ENCODE data around the gene CTSZ. TPM values are rescaled to one million over a fixed set of nuclear protein-coding genes. Genes with fewer than 3 reads are reported as not detected.
A peak's percentile ranks its signal among the peaks of the same experiment; 100 is the strongest.

CTSZ gene
- polyA plus RNA-seq, 6 donors from 2014 or later, result 15.7 to 39.6 (median 25.4) TPM

- no peaks in the 10 kb centered on the region for H3K27me3 Mint-ChIP-seq
- peaks cover 7 to 11% of the 10 kb centered on the region in 2 donors for H3K36me3 Mint-ChIP-seq
- DNase-seq (no peak), ATAC-seq (ENCODE audit: low read depth in 2 of 2) (no peak)
- H3K4me1 Mint-ChIP-seq, result peaks cover 25 to 45% (median 38%) of the 10 kb centered on the region in 3 donors
- no peaks in the 10 kb centered on the region for H3K9me3 Mint-ChIP-seq
- H3K4me3 Mint-ChIP-seq, result peak overlapping the region in 1 of 8 donors; percentile 6
- peak overlapping the region; percentile 5 to 94 (median 85) for H3K27ac Mint-ChIP-seq
These were observed 11.4 kb downstream of the CTSZ start for GRCh38 chr20:58995461-58996225.

GRCh38 chr20:58994390-58995159 is 12.5 kb downstream of the CTSZ start:
- peaks cover 7 to 11% of the 10 kb centered on the region in 2 donors for H3K36me3 Mint-ChIP-seq
- ATAC-seq (ENCODE audit: low read depth in 2 of 2) (peak; percentile 50 to 53), DNase-seq (no peak)
- peak overlapping the region in 4 of 8 donors; percentile 9 to 52 (median 32) for H3K4me3 Mint-ChIP-seq
- H3K27ac Mint-ChIP-seq, result peak overlapping the region; percentile 5 to 87 (median 60)
- H3K9me3 Mint-ChIP-seq, result no peaks in the 10 kb centered on the region
- peaks cover 25 to 45% (median 38%) of the 10 kb centered on the region in 3 donors for H3K4me1 Mint-ChIP-seq
- no peaks in the 10 kb centered on the region for H3K27me3 Mint-ChIP-seq

- H3K36me3 Mint-ChIP-seq, result peaks cover 7 to 11% of the 10 kb centered on the region in 2 donors
- no peaks in the 10 kb centered on the region for H3K9me3 Mint-ChIP-seq
- no peaks in the 10 kb centered on the region for H3K27me3 Mint-ChIP-seq
- ATAC-seq (ENCODE audit: low read depth in 2 of 2) (no peak), DNase-seq (no peak)
- peak overlapping the region in 3 of 8 donors; percentile 22 to 52 (median 25) for H3K4me3 Mint-ChIP-seq
- peak overlapping the region in 5 of 6 donors; percentile 5 to 80 (median 47) for H3K27ac Mint-ChIP-seq
- H3K4me1 Mint-ChIP-seq, result peaks cover 25 to 45% (median 38%) of the 10 kb centered on the region in 3 donors
These were observed 13.5 kb downstream of the CTSZ start for GRCh38 chr20:58993332-58994248.

- Mint-ChIP-seq H3K27ac (peak overlapping the region in 4 of 6 donors; percentile 18 to 80 (median 42)), H3K36me3 (peaks cover 11% of the 10 kb centered on the region in 2 donors), H3K4me3 (no peak overlapping the region), H3K9me3 (no peaks in the 10 kb centered on the region), H3K4me1 (peaks cover 28 to 45% (median 38%) of the 10 kb centered on the region in 3 donors), H3K27me3 (no peaks in the 10 kb centered on the region)
- ATAC-seq (ENCODE audit: low read depth in 2 of 2) (no peak), DNase-seq (no peak)
These were observed 14.1 kb downstream of the CTSZ start for GRCh38 chr20:58992911-58993310.

- Mint-ChIP-seq H3K9me3 (no peaks in the 10 kb centered on the region), H3K4me3 (no peak overlapping the region), H3K4me1 (peaks cover 33 to 50% (median 34%) of the 10 kb centered on the region in 3 donors), H3K27ac (peak overlapping the region; percentile 11 to 77 (median 38)), H3K27me3 (no peaks in the 10 kb centered on the region), H3K36me3 (peaks cover 13 to 14% of the 10 kb centered on the region in 2 donors)
- no peak for ATAC-seq (ENCODE audit: low read depth in 2 of 2)
- no peak for DNase-seq
These were observed 15.3 kb downstream of the CTSZ start for GRCh38 chr20:58991715-58992114.

- H3K36me3 Mint-ChIP-seq, result peaks cover 14 to 16% of the 10 kb centered on the region in 2 donors
- no peaks in the 10 kb centered on the region for H3K27me3 Mint-ChIP-seq
- DNase-seq (no peak), ATAC-seq (ENCODE audit: low read depth in 2 of 2) (no peak)
- no peak overlapping the region for H3K4me3 Mint-ChIP-seq
- H3K27ac Mint-ChIP-seq, result peak overlapping the region in 5 of 6 donors; percentile 11 to 64 (median 23)
- peaks cover 30 to 48% (median 34%) of the 10 kb centered on the region in 3 donors for H3K4me1 Mint-ChIP-seq
- H3K9me3 Mint-ChIP-seq, result no peaks in the 10 kb centered on the region
These were observed 16.2 kb downstream of the CTSZ start for GRCh38 chr20:58990651-58991445.

GRCh38 chr20:58989196-58989595 is 17.9 kb downstream of the CTSZ start:
- no peaks in the 10 kb centered on the region for H3K27me3 Mint-ChIP-seq
- no peaks in the 10 kb centered on the region for H3K9me3 Mint-ChIP-seq
- ATAC-seq (ENCODE audit: low read depth in 2 of 2), result no peak
- H3K4me1 Mint-ChIP-seq, result peaks cover 22 to 43% (median 31%) of the 10 kb centered on the region in 3 donors
- DNase-seq, result no peak
- H3K4me3 Mint-ChIP-seq, result no peak overlapping the region
- H3K27ac Mint-ChIP-seq, result peak overlapping the region in 4 of 6 donors; percentile 24 to 50 (median 46)
- H3K36me3 Mint-ChIP-seq, result peaks cover 11 to 16% of the 10 kb centered on the region in 2 donors

GRCh38 chr20:58988565-58988882 is 18.5 kb downstream of the CTSZ start:
- Mint-ChIP-seq H3K9me3 (no peaks in the 10 kb centered on the region), H3K4me1 (peaks cover 21 to 43% (median 33%) of the 10 kb centered on the region in 3 donors), H3K27ac (peak overlapping the region in 3 of 6 donors; percentile 43 to 50 (median 49)), H3K27me3 (no peaks in the 10 kb centered on the region), H3K36me3 (peaks cover 11 to 16% of the 10 kb centered on the region in 2 donors), H3K4me3 (no peak overlapping the region)
- ATAC-seq (ENCODE audit: low read depth in 2 of 2), result no peak
- no peak for DNase-seq

GRCh38 chr20:58987790-58988564 is 19.1 kb downstream of the CTSZ start:
- no peak overlapping the region for H3K4me3 Mint-ChIP-seq
- H3K27me3 Mint-ChIP-seq, result no peaks in the 10 kb centered on the region
- peaks cover 11 to 16% of the 10 kb centered on the region in 2 donors for H3K36me3 Mint-ChIP-seq
- peaks cover 18 to 41% (median 33%) of the 10 kb centered on the region in 3 donors for H3K4me1 Mint-ChIP-seq
- no peaks in the 10 kb centered on the region for H3K9me3 Mint-ChIP-seq
- ATAC-seq (ENCODE audit: low read depth in 2 of 2) (no peak), DNase-seq (no peak)
- peak overlapping the region in 4 of 6 donors; percentile 4 to 80 (median 46) for H3K27ac Mint-ChIP-seq

- Mint-ChIP-seq H3K4me3 (peak overlapping the region in 1 of 8 donors; percentile 63), H3K9me3 (no peaks in the 10 kb centered on the region), H3K36me3 (peaks cover 11 to 16% of the 10 kb centered on the region in 2 donors)
These were observed 20.0 kb downstream of the CTSZ start for GRCh38 chr20:58986968-58987517.

GRCh38 chr20:58986286-58986967 is 20.6 kb downstream of the CTSZ start:
- Mint-ChIP-seq H3K4me1 (peaks cover 32 to 47% (median 38%) of the 10 kb centered on the region in 3 donors), H3K27ac (peak overlapping the region in 3 of 6 donors; percentile 13 to 86 (median 72)), H3K4me3 (peak overlapping the region in 1 of 8 donors; percentile 63), H3K9me3 (no peaks in the 10 kb centered on the region), H3K36me3 (peaks cover 6 to 16% of the 10 kb centered on the region in 2 donors), H3K27me3 (no peaks in the 10 kb centered on the region)
- DNase-seq (no peak), ATAC-seq (ENCODE audit: low read depth in 2 of 2) (no peak)

More at GRCh38 chr20:58986968-58987517, 20.0 kb downstream of the CTSZ start:
- H3K27me3 Mint-ChIP-seq, result no peaks in the 10 kb centered on the region
- DNase-seq (no peak), ATAC-seq (ENCODE audit: low read depth in 2 of 2) (no peak)
- peaks cover 28 to 42% (median 40%) of the 10 kb centered on the region in 3 donors for H3K4me1 Mint-ChIP-seq
- peak overlapping the region in 3 of 6 donors; percentile 10 to 47 (median 13) for H3K27ac Mint-ChIP-seq
